Activated CD4-positive, alpha-beta T cell treated with anti-CD3 and anti-CD28 coated beads for 48 hours (primary cell): Measurements from ENCODE around the gene ELL2.

Source experiments
- DNase-seq: peaks from one replicate; pipeline ENCODE4 v3.0.0-alpha.2; 2020

The ELL2 gene

DNA sequence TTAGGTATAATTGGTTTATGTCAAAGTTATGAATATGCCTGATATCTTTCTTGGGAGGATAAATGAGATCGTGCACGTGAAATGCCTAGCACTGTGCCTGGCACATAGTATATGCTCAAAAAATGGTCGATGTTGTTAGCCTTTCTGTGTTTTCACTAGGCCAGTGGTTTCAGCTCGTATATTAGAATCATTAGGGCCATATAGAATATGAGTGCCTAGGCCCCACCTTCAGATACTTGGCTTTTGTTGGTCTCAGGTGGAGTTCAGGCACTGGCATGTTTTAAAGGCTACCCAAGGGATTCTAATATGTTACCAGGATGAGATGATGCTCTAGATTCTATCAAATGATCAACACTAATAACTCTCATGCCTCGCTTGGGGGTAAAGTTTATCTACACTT lies 56.8 kb downstream of the ELL2 start:
- no peak for DNase-seq

DNA sequence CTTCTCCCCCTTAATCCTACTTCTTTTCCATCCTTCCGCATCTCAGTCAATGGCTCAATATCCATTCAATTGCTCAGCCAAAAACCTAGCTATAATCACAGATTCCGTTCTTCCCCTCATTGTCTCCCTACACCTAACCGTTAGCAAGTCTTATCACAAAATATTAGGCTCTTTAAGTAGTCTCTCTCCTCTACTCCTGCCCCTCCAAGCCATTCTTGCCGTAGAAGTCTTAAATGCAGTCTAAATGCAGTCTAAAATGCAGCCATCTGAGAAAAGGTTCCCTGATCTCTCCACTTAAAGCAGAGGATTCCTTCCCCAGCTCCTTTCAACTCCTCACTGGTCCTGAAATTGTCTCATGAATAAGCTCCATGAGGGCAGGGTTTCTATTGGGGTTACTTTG lies 57.8 kb downstream of the ELL2 start:
- DNase-seq = no peak

DNA sequence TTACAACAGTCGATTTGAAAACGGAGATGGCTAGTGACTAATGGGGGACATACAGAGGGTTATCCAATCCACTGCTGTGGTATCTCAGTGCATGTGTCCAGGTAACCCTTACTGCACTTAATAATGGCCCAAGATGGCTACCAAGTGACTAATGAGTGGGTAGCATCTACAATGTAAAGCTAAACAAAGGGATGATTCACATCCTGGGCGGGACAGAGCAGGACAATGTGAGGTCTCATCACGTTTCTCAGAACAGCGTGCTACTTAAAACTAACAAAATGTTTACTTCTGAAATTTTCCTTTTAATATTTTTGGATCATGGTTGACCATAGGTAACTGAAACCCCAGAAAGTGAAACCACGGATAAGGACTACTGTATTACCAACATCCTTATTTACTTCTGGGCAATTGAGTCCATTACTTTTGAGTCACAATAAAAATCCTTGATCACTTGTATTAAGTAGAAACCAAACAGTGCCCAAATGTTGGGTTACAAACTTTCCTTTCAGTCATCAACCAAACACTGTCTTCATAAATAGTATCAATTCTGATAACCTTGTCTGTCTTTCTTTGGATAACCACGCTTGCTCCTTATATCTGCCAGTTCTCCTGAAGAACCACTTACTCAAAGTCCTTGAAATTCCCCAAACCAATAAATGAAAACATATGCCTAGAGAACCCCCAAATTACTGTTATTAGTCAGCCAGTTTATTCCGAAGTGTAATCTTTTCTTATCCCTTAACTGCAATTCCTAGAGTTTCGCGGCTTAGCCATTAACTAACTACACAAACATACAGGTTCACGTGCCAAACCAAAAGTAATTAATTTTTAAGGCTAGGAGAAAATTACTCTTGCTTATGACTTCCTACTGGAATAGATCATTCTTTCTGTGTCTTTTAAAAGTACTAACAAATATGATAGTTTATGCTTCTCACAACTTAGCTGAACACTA lies 59.7 kb downstream of the ELL2 start:
- peak; percentile 24 for DNase-seq

DNA sequence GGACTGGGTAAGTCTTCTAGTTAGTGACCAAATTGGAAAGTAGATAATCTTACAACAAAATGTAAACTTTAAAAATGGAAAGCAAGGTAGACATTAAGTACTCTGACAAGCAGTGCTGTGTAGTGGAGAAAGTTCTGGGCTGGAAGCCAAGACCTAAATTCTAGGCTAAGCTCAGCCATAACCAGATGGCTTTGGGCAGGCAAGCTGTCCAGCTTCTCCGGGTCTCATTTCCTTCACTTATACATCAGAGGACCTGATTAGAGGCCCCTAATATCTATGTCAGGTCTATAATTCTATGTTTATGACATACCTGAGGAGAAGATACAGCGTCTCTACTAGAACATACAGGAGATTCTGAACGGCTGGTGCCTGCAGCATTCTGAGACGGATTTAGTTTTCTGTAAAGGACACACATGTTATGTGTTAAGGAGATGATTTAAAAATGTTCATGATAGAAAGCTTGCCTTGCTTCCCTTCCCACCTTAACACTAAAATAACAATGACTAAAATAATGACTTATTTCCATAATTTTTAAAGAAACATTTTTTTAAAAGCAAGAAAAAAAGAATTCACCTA lies 61.2 kb downstream of the ELL2 start:
- DNase-seq = no peak

- DNase-seq = no peak
Measured at GRCh38 chr5:95899829-95900228, 61.8 kb downstream of the ELL2 start.

- no peak for DNase-seq
Measured at GRCh38 chr5:95899006-95899405, 62.6 kb downstream of the ELL2 start.

DNA sequence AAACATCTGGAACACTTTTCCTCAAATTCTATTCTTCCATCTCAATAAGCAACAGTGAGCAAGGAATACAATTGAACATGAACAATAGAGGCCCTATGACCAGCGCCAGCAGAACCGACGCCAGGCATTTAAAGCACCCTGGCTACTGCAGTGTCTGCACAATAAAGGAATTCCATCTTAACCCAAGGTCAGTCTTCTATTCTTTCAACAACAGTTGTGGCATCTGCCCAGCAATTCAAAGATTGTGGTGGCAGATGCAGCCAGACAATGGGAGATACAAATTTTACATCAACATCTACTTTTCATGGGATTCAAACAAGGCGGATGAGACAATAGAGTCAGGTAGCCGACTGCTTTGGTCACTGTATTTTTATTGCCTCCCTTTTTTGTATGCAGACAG lies 65.9 kb downstream of the ELL2 start:
- DNase-seq = no peak

GRCh38 chr5:95895251-95895650 lies 66.4 kb downstream of the ELL2 start:
- no peak for DNase-seq

DNA sequence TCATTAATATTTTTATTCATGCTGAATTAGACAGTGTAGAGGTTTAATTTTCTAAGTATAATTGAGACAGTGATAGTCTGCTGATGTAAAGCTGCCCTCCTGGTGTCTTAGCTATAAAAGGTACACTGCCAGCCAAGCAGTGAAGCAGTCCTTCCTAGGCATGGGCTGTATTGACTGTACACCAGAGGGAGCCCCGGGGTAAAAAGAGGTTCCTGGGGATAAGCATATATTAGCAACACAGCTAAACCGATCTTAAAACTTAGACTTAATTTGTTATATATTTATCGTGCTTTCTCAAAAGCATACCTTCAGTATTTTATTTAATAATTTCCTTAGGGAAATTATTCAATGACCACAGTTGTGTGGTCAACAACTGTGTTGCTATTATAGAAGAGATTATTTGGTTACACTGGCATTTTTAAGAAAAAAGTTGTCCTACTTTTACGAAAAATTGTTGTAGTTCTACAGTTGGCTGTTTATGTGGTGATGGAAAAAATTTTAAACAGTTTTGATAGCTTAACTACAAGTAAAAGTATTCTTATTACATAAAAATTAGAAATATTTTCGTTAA lies 68.8 kb downstream of the ELL2 start:
- peak; percentile 43 for DNase-seq

DNA sequence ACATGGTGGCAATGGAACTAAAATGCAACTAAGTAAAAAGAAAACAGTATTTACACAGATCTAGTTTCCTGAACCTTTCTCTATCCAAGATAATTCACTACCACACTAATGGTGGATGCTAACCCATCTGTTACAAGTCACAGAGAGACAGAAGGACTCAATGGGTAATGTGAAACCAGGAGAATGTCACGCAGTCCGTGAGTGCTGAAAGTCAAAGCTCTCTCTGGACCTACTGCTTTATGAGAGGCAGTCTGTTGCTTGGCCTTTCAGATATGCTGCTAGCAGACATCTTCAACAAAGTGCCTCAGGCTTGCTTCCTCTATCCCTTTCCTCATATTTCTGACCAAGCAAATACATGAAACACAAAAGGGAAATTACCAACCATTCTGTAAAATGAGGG lies 70.2 kb downstream of the ELL2 start:
- DNase-seq = no peak

- DNase-seq = no peak
Measured at GRCh38 chr5:95889076-95889475, 72.6 kb downstream of the ELL2 start.

DNA sequence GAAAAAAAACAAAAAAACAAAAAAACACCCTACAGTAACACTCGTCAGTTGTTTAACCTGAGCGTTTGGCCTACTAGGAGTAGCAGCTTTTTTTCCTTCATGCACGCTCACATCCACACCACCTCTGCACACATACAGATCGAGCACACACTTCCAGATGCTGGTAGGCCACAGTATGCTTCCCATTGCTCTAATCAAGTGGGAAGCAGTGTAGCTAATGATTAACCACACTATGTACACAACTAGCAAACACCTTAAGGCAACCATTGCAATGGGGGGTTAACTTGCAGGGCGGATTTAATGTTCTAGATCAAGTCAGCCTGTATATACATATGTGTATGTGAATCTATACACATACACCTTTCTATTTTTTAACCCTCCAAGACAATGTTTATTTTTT lies 73.7 kb downstream of the ELL2 start:
- no peak for DNase-seq

GRCh38 chr5:95886340-95887044 lies 75.2 kb downstream of the ELL2 start:
- no peak for DNase-seq

DNA sequence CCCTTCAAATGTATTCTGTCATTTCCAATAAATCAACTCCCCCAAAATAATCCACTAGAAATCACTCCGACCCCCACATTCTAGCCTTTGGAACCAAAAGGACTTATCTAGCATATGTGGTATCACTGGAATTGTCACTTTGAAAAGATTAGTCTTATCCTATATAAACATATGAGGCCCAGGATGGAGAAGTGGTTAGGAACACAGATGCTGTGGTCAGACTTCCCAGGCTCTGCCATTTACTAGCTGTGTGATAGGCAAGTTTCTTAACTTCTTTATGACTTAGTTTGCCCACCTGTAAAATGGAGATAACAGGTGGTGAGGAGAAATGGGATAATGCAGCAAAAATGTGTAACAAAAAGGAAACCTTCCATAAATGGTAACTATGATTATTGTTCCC lies 77.1 kb downstream of the ELL2 start:
- no peak for DNase-seq

DNA sequence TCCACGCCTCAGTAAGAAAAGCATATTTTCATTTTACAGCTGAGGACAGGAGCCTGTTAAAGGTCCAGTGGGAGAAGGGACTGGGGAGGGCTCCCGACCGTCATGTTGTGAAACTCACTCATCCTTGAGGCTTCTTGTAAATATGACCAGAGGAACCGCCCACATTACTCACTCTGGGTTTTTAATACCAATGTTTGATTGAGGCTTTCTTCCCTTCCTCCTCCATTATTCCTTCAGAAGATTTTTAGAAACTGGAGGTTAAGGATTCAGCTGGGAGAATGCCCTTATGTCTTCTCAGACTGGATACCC lies 77.7 kb downstream of the ELL2 start:
- DNase-seq = no peak

- no peak for DNase-seq
Measured at GRCh38 chr5:95883185-95884016, 78.2 kb downstream of the ELL2 start.

DNA sequence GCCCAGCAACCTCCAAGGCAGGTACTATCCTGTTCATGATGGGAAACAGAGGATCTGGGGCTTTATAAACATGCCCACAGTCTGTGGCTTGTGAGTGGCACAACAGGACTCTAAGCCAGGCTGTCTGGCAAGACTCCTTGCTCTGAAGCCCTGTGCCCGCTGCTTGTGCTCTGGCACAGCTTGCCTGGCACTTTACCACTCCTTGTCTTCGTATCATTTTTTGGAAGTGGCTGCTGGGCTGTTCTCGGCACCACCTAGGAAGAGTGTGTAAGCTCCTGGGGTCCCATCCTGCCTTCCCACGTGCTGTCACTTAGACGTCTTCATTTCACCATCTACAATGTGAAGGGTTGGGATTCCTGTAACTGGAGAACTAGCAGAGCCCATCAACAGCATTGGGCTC lies 79.8 kb downstream of the ELL2 start:
- DNase-seq = no peak

GRCh38 chr5:95880081-95880926 lies 81.3 kb downstream of the ELL2 start:
- no peak for DNase-seq

GRCh38 chr5:95879661-95880060 lies 82.0 kb downstream of the ELL2 start:
- DNase-seq = no peak

GRCh38 chr5:95878417-95879323 lies 83.0 kb downstream of the ELL2 start:
- DNase-seq = no peak

- no peak for DNase-seq
Measured at GRCh38 chr5:95876782-95877181, 84.9 kb downstream of the ELL2 start.
